Umbilical cord (tissue), 2 donors: ENCODE measurements around the gene MPPE1. TPM values are rescaled to one million over a fixed set of nuclear protein-coding genes. Genes with fewer than 3 reads are reported as not detected.
"Not testable (repeated sequence)": the region's sequence is repeated elsewhere in the genome, so short reads cannot be mapped to it uniquely, and the experiment has no call there.

Experiments used
- DNase-seq: peaks from one replicate; pipeline ENCODE4 v3.0.0-alpha.2; 2015; ENCODE audit warnings: low spot score
- total RNA-seq: library from RNA; depleted of rRNA; stranded (reverse); fragments of >200 nt; gene quantifications from one replicate; pipeline ENCODE4 v1.2.3, GENCODE V29; 2014; ENCODE audit warnings: low replicate concordance; ENCODE audit not compliant: insufficient read depth

The MPPE1 gene
- total RNA-seq, 1 donor from 2014 or later: 31.3 TPM

DNA sequence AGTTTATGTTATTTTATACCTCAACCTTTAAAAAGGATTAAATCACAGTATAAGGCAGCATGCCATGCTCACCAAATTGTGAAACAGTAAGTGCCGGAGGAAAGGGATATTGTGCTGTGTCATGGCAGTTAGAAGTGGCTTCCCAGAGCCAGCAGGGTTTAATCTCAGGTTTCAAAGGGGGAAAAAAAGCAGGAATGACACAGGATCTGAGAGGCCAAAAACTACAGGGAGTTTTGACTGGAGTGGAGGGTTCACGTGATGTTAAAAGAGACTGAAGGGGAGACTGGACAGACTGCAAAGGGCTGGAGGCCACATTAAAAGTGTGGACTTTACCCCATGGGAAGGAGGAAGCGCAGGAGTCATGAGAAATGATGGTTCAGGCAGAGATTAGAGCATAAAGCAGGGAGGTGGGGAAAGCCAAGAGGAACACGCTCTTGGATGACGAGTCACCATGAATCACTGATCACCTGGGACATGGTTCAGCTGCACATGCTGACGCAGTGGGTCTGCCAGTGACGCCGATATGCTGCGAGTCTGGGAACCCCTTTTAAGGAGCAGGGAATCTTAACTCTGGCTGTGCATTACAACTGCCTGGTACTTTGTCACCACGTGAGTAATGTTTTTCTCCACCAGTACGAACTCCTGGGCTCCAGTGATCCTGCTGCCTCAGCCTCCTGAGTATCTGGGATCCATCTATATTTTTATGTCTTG lies 50.8 kb downstream of the MPPE1 start:
- peak; percentile 31 for DNase-seq

DNA sequence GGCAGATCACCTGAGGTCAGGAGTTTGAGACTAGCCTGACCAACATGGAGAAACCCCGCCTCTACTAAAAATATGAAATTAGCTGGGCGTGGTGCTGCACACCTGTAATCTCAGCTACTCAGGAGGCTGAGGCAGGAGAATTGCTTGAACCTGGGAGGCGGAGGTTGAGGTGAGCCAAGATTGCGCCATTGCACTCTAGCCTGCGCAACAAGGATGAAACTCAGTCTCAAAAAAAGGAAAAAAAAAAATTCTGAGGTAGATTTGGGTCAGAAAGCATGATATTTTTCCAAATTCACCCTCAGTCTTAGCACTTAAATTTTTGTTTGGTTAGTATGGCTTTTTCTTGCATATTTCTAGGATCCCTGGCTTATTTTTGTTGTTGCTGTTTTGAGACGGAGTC lies 53.6 kb downstream of the MPPE1 start:
- DNase-seq: not testable (repeated sequence)

DNA sequence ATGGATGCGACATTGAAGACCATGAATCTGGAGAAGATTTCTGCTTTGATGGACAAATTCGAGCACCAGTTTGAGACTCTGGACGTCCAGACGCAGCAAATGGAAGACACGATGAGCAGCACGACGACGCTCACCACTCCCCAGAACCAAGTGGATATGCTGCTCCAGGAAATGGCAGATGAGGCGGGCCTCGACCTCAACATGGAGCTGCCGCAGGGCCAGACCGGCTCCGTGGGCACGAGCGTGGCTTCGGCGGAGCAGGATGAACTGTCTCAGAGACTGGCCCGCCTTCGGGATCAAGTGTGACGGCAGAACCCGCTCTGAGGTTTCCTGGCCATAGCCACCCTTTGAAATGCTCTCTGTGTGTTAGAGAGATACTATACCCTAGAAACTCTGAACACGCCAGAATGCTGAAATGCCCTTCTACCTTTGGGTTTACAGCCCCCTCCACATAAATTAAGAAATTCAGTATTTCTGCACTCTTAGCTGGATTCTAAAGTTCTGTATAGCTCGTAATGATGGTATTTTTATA lies 56.2 kb downstream of the MPPE1 start:
- peak; percentile 28 for DNase-seq

DNA sequence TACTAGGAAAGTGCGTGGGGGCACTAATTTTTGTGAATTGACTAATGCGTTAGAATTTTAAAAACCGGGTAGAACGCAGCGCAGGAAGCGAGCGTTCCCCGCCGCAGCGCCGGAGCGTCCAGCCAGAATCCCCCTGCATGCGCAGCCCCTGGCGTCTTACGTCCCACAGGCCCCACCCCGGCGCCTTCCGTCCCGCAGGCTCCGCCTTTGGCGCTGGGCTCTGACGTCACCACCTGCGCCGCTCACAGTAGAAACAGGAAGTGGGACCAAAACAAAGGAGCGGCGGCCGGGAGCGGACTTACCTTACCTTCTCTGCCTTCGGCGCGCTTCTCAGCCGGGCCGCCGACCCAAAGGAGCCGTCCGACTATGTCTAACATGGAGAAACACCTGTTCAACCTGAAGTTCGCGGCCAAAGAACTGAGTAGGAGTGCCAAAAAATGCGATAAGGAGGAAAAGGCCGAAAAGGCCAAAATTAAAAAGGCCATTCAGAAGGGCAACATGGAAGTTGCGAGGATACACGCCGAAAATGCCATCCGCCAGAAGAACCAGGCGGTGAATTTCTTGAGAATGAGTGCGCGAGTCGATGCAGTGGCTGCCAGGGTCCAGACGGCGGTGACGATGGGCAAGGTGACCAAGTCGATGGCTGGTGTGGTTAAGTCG lies 56.8 kb downstream of the MPPE1 start, which contains the start of gene CHMP1B:
Gene CHMP1B, plus strand, starts transcription at position 268 of the 660 bp plus-strand sequence. Its CDS starts 99 bp downstream, at position 367.
- peak; percentile 98 for DNase-seq

DNA sequence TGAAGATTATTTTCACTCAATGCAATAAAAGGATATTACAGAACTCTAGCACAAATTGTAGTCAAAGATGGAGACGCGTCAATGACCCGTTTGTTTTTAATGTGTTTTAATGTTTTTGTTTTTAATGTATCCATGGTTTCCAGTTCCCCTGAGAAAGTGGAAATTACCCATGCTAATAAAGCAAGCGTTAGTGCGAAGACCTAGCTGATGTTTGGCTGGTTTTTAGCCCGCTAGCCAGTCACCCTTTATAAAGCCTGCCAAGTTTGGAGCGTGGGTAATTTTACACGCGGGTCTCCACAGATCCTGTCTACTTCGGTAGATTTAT lies 57.3 kb downstream of the MPPE1 start:
- DNase-seq: no peak

DNA sequence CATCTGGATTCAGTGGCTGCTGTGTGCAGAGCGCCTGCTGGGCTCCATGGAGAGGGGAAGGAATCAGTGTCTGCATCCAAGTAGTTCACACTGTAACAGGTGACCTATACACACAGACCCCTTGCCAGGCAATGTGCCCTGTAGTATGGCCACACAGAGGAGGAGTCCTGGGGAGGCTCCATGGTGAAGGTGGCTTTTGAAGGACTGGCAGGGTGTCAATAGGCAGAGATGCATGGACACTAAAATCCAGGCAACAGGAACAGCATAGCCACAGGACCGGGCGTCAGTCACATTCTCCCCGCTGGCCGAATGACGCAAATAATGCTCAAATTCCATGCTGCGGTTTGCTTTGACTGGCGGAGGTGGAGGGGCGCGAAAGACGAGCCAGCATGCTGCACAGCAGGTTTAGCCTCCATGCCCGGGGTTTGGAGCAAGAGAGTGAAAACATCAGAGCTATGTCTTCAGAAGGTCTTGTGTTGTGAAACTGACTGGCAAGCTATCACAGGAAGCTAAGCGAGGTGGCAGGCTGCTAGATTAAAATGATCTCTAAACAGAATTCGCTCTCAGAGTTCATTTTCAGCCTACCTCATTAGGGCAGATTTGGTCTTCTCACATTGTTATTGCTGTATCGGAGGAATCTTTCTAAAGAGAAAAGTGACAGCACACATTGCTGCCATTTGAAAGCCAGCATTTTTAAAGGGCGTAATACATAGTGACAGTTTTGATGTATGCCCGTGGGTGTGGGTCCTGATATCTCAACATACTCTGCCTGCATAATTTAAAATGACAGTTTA lies 58.1 kb downstream of the MPPE1 start:
- DNase-seq: peak; percentile 66

DNA sequence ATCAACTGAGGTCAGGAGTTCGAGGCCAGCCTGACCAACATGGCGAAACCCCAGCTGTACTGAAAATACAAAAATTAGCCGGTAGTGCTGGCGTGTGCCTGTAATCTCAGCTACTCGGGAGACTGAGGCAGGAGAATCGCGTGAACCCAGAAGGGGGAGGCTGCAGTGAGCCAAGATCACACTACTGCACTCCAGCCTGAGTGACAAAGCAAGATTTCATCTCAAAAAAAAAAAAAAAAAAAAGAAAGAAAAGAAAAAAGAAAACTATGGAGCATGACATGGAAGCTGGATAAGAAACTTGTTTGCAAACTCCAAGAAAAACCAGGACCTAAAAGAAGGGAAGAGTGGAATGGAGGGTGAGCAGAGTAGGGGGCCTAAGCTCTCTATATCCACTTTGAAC lies 58.8 kb downstream of the MPPE1 start:
- DNase-seq: no peak

DNA sequence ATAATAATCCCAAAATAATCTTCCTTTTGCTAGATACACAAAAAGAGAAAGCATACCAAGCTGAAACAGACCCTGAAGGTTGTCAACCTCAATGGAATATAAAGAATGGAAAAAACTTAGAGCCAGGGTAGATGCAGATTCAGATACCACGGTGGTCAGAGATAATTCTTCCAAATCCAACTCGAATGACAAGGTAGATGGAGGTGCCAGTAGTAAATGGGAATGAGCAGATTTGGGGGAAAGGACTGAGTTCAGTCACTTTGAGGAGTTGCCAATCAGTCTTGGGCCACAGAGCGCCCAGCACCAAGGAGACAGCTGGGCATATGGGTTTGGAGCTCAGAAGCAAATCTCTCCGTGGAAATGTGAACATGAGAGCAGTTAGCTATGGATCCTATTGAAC lies 60.3 kb downstream of the MPPE1 start:
- no peak for DNase-seq

DNA sequence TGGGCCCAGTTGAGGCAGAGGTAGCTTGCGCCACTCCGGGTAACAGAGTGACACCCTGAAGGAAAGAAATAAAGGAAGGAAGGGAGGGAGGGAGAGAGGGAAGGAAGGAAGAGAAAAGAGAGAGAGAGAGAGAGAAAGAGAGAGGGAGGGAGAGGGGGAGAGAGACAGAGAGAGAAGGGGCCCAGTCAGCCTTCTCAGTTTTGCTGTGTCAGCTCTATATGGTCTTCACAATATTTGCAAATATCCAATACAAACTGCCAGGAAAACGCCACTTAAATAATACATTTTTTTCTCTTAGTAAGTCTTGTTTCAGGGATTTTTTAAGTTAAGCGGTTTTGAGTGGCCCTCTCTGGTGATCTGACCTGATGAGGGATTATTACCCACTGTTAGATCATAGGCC lies 62.5 kb downstream of the MPPE1 start:
- DNase-seq: no peak

DNA sequence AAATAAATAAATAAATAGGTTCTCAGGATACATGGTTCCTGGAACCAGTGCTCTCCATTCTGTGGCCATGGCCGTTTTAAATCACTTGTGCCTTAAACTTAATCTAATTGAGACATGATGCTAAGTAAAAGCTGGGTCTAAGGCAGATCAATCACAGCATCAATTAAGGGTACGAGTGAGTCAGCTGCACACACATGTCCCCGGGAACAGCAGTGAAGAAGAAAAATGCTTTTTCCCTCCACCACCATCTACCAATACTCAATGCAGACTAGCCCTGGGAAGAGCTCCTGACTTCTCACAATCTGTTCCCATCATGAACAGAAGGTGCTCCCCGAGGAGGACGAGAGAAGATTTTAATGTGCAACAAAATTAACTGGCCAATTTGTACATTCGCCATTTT lies 63.7 kb downstream of the MPPE1 start:
- no peak for DNase-seq

DNA sequence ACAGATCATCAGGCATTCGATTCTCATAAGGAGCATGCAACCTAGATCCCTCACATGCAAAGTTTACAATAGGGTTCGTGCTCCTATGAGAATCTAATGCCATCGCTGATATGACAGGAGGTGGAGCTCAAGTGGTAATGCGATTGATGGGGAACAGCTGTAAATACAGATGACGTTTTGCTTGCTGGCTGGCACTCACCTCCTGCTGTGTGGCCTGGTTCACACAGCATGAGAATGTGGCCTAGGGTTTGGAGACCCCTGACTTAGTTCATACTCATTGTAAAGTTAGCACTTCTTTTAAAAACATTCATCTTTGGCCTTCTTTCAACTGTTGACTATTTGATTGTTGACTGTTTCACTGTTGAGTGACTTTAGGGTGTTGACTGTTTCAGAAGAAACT lies 65.6 kb downstream of the MPPE1 start:
- DNase-seq: no peak

DNA sequence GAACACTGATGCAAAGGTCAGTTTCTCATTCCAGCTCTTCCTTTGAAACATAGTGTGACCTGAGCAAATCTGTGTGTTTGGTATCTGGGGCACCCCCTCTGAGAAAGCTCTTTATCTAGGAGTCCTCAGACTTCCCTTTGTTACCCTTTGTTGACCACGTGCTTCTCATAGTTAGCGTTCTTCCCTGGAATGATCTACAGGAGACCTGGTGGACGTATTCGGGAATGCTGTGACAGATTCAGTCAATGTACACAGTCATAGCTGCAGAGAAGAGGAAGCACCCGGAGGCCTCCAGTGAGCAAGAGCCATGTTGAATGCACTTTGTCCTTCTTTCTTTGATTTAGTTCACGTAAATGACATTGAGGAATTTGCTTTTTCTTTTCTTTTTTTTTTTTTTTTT lies 67.6 kb downstream of the MPPE1 start:
- no peak for DNase-seq

DNA sequence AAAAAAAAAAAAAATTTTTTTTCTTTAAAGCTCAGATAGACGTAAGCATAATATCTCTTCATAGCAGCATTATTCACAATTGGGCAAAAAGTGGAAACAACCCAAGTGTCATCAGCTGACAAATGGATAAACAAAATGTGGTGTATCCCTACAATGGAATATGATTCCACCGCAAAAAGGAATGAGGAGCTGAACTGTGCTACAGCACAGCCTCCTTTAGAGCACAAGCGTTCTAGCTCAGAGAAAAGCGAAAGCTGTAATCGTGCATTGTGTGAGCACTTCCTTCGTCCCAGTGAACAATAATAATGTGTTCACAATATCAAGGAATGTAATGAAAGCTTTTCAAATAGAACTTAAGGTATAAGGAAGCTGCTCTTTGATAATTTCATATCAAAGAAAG lies 68.6 kb downstream of the MPPE1 start:
- no peak for DNase-seq

DNA sequence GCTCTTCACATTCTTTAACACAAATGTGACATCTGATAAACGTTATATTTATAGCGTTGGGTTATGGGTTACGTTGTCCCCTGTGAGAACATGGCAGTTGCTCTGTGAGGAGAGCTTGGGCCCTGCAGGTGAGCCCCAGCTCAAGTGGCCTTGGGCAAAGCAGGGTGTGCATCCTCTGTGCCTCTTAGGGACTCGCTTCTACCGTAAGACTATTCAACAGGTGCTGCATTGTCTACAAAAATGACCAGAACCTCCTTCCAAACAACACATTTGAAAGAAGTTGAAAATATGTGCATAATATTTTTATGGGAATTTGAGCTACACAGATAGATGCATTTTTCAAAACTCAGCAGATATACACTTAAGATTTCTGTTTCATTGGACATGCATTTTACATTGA lies 73.3 kb downstream of the MPPE1 start:
- no peak for DNase-seq

Other genes with a start within 250 kb of the MPPE1 start
- 2.9 TPM for gene GNAL, start 219.1 kb downstream of the MPPE1 start, total RNA-seq
- 46.7 TPM for gene CHMP1B, start 56.9 kb downstream of the MPPE1 start, total RNA-seq
- 79.0 TPM for gene IMPA2, start 73.2 kb upstream of the MPPE1 start, total RNA-seq
- gene ANKRD62, start 185.5 kb upstream of the MPPE1 start, total RNA-seq: 1.9 TPM